Measurements from ENCODE around the gene NPHP3.
A peak's percentile ranks its signal among the peaks of the same experiment; 100 is the strongest.

The NPHP3 gene

DNA sequence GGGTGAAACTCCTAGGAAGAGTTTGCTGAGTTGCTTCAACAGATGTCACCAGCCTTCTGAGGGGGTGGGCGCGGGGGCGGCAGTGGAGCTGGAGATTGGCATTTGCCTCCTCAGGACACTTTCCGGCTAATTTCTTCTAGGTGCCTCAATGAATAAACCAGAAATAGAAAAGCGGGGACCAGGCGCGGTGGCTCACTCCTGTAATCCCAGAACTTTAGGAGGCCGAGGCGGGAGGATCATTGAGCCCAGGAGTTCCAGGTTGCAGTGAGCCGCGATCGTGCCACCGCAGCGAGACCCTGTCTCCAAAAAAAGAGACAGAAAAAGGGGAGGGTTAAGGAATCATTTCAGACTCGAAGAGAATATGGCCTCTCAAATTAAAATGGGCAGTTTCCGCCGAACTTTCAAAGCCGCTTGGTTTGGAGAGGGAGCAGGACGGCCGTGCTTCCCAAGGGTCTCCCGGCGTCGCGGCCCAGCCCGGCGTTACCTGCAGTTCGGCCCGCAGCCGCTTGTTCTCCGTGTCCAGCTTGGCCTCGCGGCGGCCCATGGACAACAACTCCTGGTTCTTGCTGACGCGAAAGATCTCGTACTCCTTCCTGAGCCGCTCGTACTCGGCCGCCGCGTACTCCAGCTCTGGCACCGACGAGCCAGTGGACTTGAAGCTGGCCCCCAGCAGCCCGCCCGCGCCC lies 587 bp downstream of the NPHP3 start:
- H3K4me3 ChIP-seq (ENCODE audit: low read depth, low read length), result peak overlapping the region; percentile 79
- ChIA-PET POLR2A (interaction anchor here (1.2 kb wide), 1 partner anchor 63 kb away, joined by 3 read pairs; no protein-coding TSS in a partner anchor), CTCF (no interaction called here)
- DNase-seq (ENCODE audit: low read depth, low spot score), result no peak
- TF ChIP-seq, protein P1, sequence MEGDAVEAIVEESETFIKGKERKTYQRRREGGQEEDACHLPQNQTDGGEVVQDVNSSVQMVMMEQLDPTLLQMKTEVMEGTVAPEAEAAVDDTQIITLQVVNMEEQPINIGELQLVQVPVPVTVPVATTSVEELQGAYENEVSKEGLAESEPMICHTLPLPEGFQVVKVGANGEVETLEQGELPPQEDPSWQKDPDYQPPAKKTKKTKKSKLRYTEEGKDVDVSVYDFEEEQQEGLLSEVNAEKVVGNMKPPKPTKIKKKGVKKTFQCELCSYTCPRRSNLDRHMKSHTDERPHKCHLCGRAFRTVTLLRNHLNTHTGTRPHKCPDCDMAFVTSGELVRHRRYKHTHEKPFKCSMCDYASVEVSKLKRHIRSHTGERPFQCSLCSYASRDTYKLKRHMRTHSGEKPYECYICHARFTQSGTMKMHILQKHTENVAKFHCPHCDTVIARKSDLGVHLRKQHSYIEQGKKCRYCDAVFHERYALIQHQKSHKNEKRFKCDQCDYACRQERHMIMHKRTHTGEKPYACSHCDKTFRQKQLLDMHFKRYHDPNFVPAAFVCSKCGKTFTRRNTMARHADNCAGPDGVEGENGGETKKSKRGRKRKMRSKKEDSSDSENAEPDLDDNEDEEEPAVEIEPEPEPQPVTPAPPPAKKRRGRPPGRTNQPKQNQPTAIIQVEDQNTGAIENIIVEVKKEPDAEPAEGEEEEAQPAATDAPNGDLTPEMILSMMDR (IDR thresholded peaks at IDR 0.05; ENCODE audit: insufficient read depth, low read length, missing control alignments), result peak; percentile 51

DNA sequence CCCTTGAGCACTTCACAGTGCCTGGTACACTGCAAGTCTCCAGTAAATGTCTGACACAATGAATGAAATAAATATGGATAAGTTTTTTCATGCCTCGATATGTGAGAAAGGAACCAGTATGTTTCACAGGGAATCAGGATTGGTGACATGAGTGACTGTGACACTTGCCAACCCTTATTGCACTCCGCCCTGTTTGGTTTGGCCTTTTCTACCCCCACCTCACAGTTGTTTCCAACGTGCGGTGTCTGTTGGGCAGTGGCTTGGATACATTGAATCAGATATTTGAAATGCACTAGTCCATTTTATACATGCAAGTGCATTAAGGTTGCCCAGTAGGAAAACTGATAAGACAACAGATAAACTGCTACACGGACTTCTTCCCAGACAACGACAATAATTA lies 2.0 kb downstream of the NPHP3 start:
- CTCF ChIA-PET, result no interaction called here
- POLR2A ChIA-PET, result no interaction called here
- no peak overlapping the region for H3K4me3 ChIP-seq (ENCODE audit: low read depth, low read length)
- no peak for DNase-seq (ENCODE audit: low read depth, low spot score)
- TF ChIP-seq, protein P1 (IDR thresholded peaks at IDR 0.05; ENCODE audit: insufficient read depth, low read length, missing control alignments), result no peak

DNA sequence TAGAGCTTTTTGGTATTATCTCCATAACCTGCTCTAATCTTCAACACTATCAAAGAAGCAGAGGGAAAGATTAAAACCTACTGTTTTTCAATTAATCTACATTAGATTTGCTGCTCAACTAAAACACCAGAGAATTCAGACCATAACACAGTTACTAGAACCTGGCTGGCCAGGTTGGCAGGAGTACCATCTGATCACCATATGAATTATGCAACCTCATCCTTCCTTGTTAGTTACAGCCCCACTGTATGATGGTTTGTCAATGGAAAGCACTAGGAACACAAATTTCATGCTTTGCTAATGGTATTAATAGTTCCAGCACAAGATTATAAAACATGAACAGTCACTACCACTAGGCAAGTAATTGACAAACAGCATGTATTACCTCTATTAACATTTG lies 5.8 kb downstream of the NPHP3 start:
- ChIA-PET CTCF (interaction anchor here (1.3 kb wide), 1 partner anchor 10 kb away, joined by 7 read pairs; no protein-coding TSS in a partner anchor), POLR2A (no interaction called here)
- TF ChIP-seq, protein P1 (IDR thresholded peaks at IDR 0.05; ENCODE audit: insufficient read depth, low read length, missing control alignments), result no peak
- no peak for DNase-seq (ENCODE audit: low read depth, low spot score)
- H3K4me3 ChIP-seq (ENCODE audit: low read depth, low read length), result no peak overlapping the region

DNA sequence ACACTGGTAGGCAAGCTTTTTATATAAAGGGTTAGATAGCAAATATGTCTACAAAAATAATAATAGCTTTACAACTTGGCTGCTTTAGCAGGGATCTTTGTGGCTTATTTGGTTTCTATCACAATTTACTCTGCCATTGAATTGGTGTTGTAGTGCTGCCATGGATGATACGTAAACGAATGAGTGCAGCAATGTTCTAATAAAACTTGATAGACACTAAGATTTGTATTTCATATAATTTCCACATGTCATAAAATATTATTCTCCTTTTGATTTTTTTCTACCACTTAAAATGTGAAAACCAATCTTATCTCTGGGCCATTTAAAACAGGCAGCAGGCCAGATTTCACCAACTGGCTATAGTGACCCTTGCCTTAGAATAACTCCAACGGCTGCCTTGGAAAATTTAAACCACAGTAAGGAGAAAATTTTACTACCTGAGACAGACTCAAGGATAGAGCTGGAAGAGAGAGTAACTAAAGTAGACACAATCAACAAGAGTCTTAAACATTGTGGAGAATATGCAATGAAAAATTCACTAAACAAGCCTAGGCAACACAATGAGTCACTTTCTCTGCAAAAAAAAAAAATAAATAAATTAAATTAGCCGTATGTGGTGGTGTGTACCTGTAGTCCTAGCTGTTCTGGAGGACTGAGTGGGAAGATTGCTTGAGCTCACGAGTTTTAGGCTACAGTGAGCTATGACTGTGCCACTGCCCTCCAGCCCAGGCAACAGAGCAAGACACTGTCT lies 8.1 kb downstream of the NPHP3 start:
- ChIA-PET CTCF (interaction anchor here (1.8 kb wide), 1 partner anchor 12 kb away, joined by 6 read pairs; no protein-coding TSS in a partner anchor), POLR2A (no interaction called here)
- TF ChIP-seq, protein P1 (IDR thresholded peaks at IDR 0.05; ENCODE audit: insufficient read depth, low read length, missing control alignments), result no peak
- DNase-seq (ENCODE audit: low read depth, low spot score), result no peak
- no peak overlapping the region for H3K4me3 ChIP-seq (ENCODE audit: low read depth, low read length)

DNA sequence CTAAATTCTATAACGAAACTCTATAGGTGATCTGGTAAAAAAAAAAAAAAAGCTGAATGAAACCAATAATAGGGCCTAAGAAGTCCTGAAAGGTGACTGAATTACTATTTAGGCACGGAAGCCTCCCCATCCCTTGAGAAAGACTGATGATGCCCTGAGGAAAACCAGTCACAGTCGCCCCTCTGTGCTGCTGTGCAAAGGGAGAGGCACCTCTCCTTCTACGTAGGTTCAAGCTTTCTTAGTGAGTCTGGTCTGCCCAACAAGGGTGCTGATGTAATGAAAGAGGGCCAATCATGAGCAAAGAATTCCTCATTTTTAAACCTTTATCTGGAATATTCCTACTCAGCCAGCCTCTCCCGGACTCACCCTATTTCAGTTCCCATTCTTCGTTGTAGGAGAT lies 11.9 kb downstream of the NPHP3 start:
- TF ChIP-seq, protein P1 (IDR thresholded peaks at IDR 0.05; ENCODE audit: insufficient read depth, low read length, missing control alignments), result no peak
- DNase-seq (ENCODE audit: low read depth, low spot score), result no peak
- ChIA-PET POLR2A (no interaction called here), CTCF (interaction anchor here (1.0 to 1.7 kb wide), 2 partner anchors 16 to 175 kb away, joined by 3 to 5 read pairs; no protein-coding TSS in a partner anchor)
- H3K4me3 ChIP-seq (ENCODE audit: low read depth, low read length), result no peak overlapping the region

DNA sequence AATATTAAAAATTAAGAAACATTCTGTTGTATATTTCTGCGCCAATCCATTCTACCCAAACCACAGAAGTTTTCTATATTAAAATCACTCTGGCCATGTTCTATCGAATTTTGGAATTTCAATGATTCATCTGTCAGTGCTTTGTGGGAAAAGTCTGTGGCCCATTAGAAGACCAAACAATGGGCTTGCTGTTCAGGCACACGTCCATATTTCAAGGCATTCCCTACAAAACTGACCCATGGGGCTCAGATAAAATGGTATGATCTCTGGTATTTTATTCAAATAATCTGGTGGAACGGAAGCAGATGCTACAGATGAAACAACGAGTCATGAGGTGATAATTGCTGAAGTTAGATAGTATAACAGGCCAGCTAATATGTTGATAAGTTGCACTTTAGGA lies 12.4 kb downstream of the NPHP3 start:
- TF ChIP-seq, protein P1 (IDR thresholded peaks at IDR 0.05; ENCODE audit: insufficient read depth, low read length, missing control alignments), result no peak
- ChIA-PET POLR2A (no interaction called here), CTCF (interaction anchor here (1.0 to 1.7 kb wide), 2 partner anchors 17 to 174 kb away, joined by 3 to 5 read pairs; no protein-coding TSS in a partner anchor)
- no peak overlapping the region for H3K4me3 ChIP-seq (ENCODE audit: low read depth, low read length)
- DNase-seq (ENCODE audit: low read depth, low spot score), result no peak

Measured in AG04449 (cell line).